Thoracic aorta (tissue), 2 donors: Measurements from ENCODE around the gene TSSK2. TPM values are rescaled to one million over a fixed set of nuclear protein-coding genes. Genes with fewer than 3 reads are reported as not detected.

ENCODE experiments used
- ATAC-seq: fragments of 150-250 bp; one replicate; pipeline ENCODE4 v1.8.0; 2017; ENCODE audit warnings: low read depth; ENCODE audit not compliant: insufficient number of reproducible peaks, low FRiP score
- DNase-seq: peaks from one replicate; pipeline ENCODE4 v3.0.0-alpha.2; 2020; ENCODE audit warnings: low spot score
- H3K27ac ChIP-seq, 2 donors: fragments of 200-600 bp; sonication (generic); 1 replicate in 1 of 2; 2 replicates in 1 of 2; pipeline ENCODE4 v1.5.1; 2016; ENCODE audit warnings: mild to moderate bottlenecking in 2 of 2, moderate library complexity in 2 of 2
- H3K27me3 ChIP-seq: fragments of 200-600 bp; sonication (generic); replicated peaks from 2 replicates; pipeline ENCODE4 v1.6.0; 2016; ENCODE audit warnings: mild to moderate bottlenecking; ENCODE audit not compliant: insufficient read depth
- H3K36me3 ChIP-seq: fragments of 200-600 bp; sonication (generic); one replicate; pipeline ENCODE4 v1.5.1; 2016
- H3K4me1 ChIP-seq, 2 donors: fragments of 200-600 bp; sonication (generic); 1 replicate in 1 of 2; 2 replicates in 1 of 2; pipeline versions ENCODE4 v1.5.1 to v1.6.0; 2016; ENCODE audit warnings: low read depth in 2 of 2, mild to moderate bottlenecking in 1 of 2; ENCODE audit not compliant: control insufficient read depth in 1 of 2
- H3K4me3 ChIP-seq: fragments of 200-600 bp; sonication (generic); 2 replicates; pipeline ENCODE4 v1.5.1; 2016; ENCODE audit warnings: mild to moderate bottlenecking
- H3K9me3 ChIP-seq: fragments of 200-600 bp; sonication (generic); 2 replicates; pipeline ENCODE4 v1.5.1; 2016
- CTCF ChIP-seq: fragments of 200-600 bp; sonication (generic); IDR thresholded peaks from one replicate; pipeline ENCODE4 v1.5.1; 2019; ENCODE audit warnings: antibody characterized with exemption
- total RNA-seq, 2 donors: library from RNA; depleted of rRNA; stranded (reverse); fragments of >200 nt; gene quantifications; one replicate each; pipeline versions ENCODE4 v1.1.0 to v1.2.3, GENCODE V29; 2016

Gene TSSK2
- total RNA-seq, 2 donors from 2014 or later, result not detected

GRCh38 chr22:19085233-19085718 lies 45.8 kb upstream of the TSSK2 start:
- Histone ChIP-seq H3K9me3 (no peaks in the 10 kb centered on the region), H3K4me1 (peaks cover 0 to 12% of the 10 kb centered on the region in 2 donors), H3K36me3 (peaks cover 19% of the 10 kb centered on the region), H3K27me3 (no peaks in the 10 kb centered on the region), H3K27ac (no peak overlapping the region), H3K4me3 (no peak overlapping the region)
- no peak for ATAC-seq
- no peak for DNase-seq
- no peak for TF ChIP-seq CTCF

- peaks cover 0 to 12% of the 10 kb centered on the region in 2 donors for H3K4me1 ChIP-seq
- no peaks in the 10 kb centered on the region for H3K9me3 ChIP-seq
- TF ChIP-seq CTCF, result no peak
- DNase-seq (no peak), ATAC-seq (no peak)
- peaks cover 19% of the 10 kb centered on the region for H3K36me3 ChIP-seq
- no peak overlapping the region for H3K27ac ChIP-seq
- no peak overlapping the region for H3K4me3 ChIP-seq
- H3K27me3 ChIP-seq, result no peaks in the 10 kb centered on the region
Observed at GRCh38 chr22:19086417-19086816, 44.7 kb upstream of the TSSK2 start.

DNA sequence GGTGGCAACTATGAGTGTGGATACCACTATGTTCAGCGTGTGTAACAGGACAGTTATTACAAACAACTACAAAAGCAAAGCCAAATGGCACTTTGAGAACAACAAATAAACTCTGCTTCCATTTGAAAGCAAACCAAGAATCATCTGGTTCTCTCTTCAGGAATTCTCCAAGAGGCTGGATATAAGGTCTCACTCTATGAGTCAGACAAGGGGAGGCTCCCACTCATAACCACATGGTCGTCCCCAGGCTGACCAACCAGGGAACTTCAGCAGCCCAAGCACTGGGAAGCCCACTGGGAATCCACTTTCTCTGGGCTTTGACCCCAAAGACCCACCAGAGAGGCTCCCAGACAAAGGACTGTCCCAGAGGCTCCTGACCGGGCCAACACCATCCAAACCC lies 44.2 kb upstream of the TSSK2 start:
- peaks cover 0 to 12% of the 10 kb centered on the region in 2 donors for H3K4me1 ChIP-seq
- ATAC-seq, result no peak
- TF ChIP-seq CTCF, result no peak
- no peak overlapping the region for H3K4me3 ChIP-seq
- peaks cover 19% of the 10 kb centered on the region for H3K36me3 ChIP-seq
- no peaks in the 10 kb centered on the region for H3K9me3 ChIP-seq
- no peak overlapping the region for H3K27ac ChIP-seq
- H3K27me3 ChIP-seq, result no peaks in the 10 kb centered on the region
- no peak for DNase-seq

- no peaks in the 10 kb centered on the region for H3K27me3 ChIP-seq
- ATAC-seq (no peak), DNase-seq (no peak)
- no peak overlapping the region for H3K27ac ChIP-seq
- H3K9me3 ChIP-seq, result no peaks in the 10 kb centered on the region
- TF ChIP-seq CTCF, result no peak
- H3K4me3 ChIP-seq, result no peak overlapping the region
- H3K4me1 ChIP-seq, result peaks cover 8 to 12% of the 10 kb centered on the region in 2 donors
- peaks cover 19% of the 10 kb centered on the region for H3K36me3 ChIP-seq
Observed at GRCh38 chr22:19088866-19089595, 42.1 kb upstream of the TSSK2 start.

GRCh38 chr22:19090183-19090582 lies 40.9 kb upstream of the TSSK2 start:
- DNase-seq (no peak), ATAC-seq (no peak)
- Histone ChIP-seq H3K27me3 (no peaks in the 10 kb centered on the region), H3K27ac (no peak overlapping the region), H3K36me3 (peaks cover 19% of the 10 kb centered on the region), H3K4me3 (no peak overlapping the region), H3K9me3 (no peaks in the 10 kb centered on the region), H3K4me1 (peaks cover 8 to 11% of the 10 kb centered on the region in 2 donors)
- no peak for TF ChIP-seq CTCF
